HepG2 (cell line): Measurements from ENCODE around the gene TPX2. TPM values are rescaled to one million over a fixed set of nuclear protein-coding genes. Genes with fewer than 3 reads are reported as not detected.

ENCODE experiments used
- ARID4A ChIP-seq: sonication (generic); formaldehyde crosslinking; IDR thresholded peaks from 2 replicates; pipeline ENCODE4 v1.5.0; 2020; ENCODE audit warnings: mild to moderate bottlenecking, missing genetic modification reagents, borderline replicate concordance
- FOXA3 ChIP-seq: IDR thresholded peaks from 2 replicates; pipeline ENCODE4 v1.6.1; 2016; ENCODE audit warnings: missing genetic modification reagents, missing compliant biosample characterization
- FOXO1 ChIP-seq: sonication (generic); formaldehyde crosslinking; IDR thresholded peaks from 2 replicates; pipeline ENCODE4 v1.4.0; 2020; ENCODE audit warnings: missing genetic modification reagents
- MEIS2 ChIP-seq: sonication (generic); formaldehyde crosslinking; IDR thresholded peaks from 2 replicates; pipeline ENCODE4 v1.9.0; 2021; ENCODE audit warnings: mild to moderate bottlenecking, missing genetic modification reagents
- MIXL1 ChIP-seq: IDR thresholded peaks from 2 replicates; pipeline ENCODE4 v1.6.1; 2016
- MYPOP ChIP-seq: sonication (generic); formaldehyde crosslinking; IDR thresholded peaks from 2 replicates; pipeline ENCODE4 v1.8.1; 2023; ENCODE audit warnings: mild to moderate bottlenecking, moderate library complexity, missing genetic modification reagents
- NFIB ChIP-seq: sonication (generic); formaldehyde crosslinking; IDR thresholded peaks from 2 replicates; pipeline ENCODE4 v1.9.0; 2021; ENCODE audit warnings: missing genetic modification reagents, mild to moderate bottlenecking, borderline replicate concordance
- NR2C2 ChIP-seq: sonication (generic); formaldehyde crosslinking; IDR thresholded peaks from 2 replicates; pipeline ENCODE4 v1.4.0; 2020; ENCODE audit warnings: missing genetic modification reagents, mild to moderate bottlenecking, moderate library complexity, borderline replicate concordance
- PAXIP1 ChIP-seq: sonication (generic); formaldehyde crosslinking; conservative IDR thresholded peaks from 2 replicates; pipeline ENCODE4 v1.4.0; 2020; ENCODE audit warnings: mild to moderate bottlenecking, missing genetic modification reagents, moderate library complexity
- RXRA ChIP-seq: sonication (generic); formaldehyde crosslinking; IDR thresholded peaks from 2 replicates; pipeline ENCODE4 v1.5.1; 2020; ENCODE audit warnings: missing genetic modification reagents
- SMARCC2 ChIP-seq: fragments of 450-650 bp; IDR thresholded peaks from 2 replicates; pipeline ENCODE4 v1.6.1; 2017; ENCODE audit warnings: antibody characterized with exemption, mild to moderate bottlenecking
- ZNF121 ChIP-seq: sonication (generic); formaldehyde crosslinking; IDR thresholded peaks from 2 replicates; pipeline ENCODE4 v1.5.0; 2020; ENCODE audit warnings: mild to moderate bottlenecking, missing genetic modification reagents
- polyA plus RNA-seq, 8 experiments: library from polyadenylated mRNA; depleted of rRNA in 3 of 8; stranded (reverse) in 7 of 8; unstranded in 1 of 8; fragments of >200 nt; fragmentation: Illumina TruSeq in 4 of 8; extraction: Trizol in 4 of 8; gene quantifications; 2 replicates each; pipeline versions ENCODE4 v1.2.1 to v1.2.3, GENCODE V29; 2011 to 2016; ENCODE audit warnings: low read depth in 4 of 8, missing spikeins in 1 of 8, mixed read lengths in 1 of 8; ENCODE audit not compliant: insufficient read depth in 1 of 8
- total RNA-seq, 5 experiments: library from RNA; depleted of rRNA; stranded (reverse); fragments of >200 nt; fragmentation: Illumina TruSeq; extraction: Trizol; gene quantifications; 2 replicates each; pipeline ENCODE4 v1.2.3, GENCODE V29; 2016; ENCODE audit warnings: low read depth in 1 of 5
- TF ChIP-seq, protein P1 (sequence below): sonication (generic); formaldehyde crosslinking; IDR thresholded peaks from 2 replicates; pipeline ENCODE4 v1.4.0; 2020; ENCODE audit warnings: mild to moderate bottlenecking, missing genetic modification reagents

Gene TPX2
- total and polyA plus RNA-seq, 2 of the 13 experiments (the other 11 are each of a cell fraction or from before 2014, with no cell fraction given): 34.3 to 124 TPM

DNA sequence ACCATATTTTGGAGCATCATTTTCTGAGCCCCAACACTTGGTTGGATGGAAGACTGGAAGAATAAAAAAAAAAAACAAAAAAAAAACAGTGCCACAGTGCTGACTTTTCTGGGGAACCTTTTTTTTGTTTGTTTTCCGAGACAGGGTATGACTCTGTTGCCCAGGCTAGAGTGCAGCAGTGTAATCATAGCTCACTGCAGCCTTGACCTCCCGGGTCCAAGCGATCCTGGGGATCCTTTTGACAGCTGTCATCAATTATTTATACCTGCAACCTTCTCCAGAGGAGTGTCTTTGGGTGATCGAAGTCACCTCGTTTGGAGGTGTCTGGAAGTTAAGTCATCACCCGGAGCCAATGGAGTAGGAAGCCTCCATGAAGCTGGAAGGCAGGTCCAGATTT, 7.8 kb upstream of the TPX2 start (continued):
- TF ChIP-seq NR2C2 (CRISPR knock-in tag): peak; percentile 41; the same call in 1 of the 2 replicates
- TF ChIP-seq ARID4A (CRISPR knock-in tag): peak; percentile 29; the same call in 1 of the 2 replicates
- TF ChIP-seq FOXO1 (CRISPR knock-in tag): peak; percentile 37
- TF ChIP-seq MYPOP (CRISPR knock-in tag): no peak
- peak; percentile 64 for TF ChIP-seq PAXIP1 (CRISPR knock-in tag)
- TF ChIP-seq, protein P1, sequence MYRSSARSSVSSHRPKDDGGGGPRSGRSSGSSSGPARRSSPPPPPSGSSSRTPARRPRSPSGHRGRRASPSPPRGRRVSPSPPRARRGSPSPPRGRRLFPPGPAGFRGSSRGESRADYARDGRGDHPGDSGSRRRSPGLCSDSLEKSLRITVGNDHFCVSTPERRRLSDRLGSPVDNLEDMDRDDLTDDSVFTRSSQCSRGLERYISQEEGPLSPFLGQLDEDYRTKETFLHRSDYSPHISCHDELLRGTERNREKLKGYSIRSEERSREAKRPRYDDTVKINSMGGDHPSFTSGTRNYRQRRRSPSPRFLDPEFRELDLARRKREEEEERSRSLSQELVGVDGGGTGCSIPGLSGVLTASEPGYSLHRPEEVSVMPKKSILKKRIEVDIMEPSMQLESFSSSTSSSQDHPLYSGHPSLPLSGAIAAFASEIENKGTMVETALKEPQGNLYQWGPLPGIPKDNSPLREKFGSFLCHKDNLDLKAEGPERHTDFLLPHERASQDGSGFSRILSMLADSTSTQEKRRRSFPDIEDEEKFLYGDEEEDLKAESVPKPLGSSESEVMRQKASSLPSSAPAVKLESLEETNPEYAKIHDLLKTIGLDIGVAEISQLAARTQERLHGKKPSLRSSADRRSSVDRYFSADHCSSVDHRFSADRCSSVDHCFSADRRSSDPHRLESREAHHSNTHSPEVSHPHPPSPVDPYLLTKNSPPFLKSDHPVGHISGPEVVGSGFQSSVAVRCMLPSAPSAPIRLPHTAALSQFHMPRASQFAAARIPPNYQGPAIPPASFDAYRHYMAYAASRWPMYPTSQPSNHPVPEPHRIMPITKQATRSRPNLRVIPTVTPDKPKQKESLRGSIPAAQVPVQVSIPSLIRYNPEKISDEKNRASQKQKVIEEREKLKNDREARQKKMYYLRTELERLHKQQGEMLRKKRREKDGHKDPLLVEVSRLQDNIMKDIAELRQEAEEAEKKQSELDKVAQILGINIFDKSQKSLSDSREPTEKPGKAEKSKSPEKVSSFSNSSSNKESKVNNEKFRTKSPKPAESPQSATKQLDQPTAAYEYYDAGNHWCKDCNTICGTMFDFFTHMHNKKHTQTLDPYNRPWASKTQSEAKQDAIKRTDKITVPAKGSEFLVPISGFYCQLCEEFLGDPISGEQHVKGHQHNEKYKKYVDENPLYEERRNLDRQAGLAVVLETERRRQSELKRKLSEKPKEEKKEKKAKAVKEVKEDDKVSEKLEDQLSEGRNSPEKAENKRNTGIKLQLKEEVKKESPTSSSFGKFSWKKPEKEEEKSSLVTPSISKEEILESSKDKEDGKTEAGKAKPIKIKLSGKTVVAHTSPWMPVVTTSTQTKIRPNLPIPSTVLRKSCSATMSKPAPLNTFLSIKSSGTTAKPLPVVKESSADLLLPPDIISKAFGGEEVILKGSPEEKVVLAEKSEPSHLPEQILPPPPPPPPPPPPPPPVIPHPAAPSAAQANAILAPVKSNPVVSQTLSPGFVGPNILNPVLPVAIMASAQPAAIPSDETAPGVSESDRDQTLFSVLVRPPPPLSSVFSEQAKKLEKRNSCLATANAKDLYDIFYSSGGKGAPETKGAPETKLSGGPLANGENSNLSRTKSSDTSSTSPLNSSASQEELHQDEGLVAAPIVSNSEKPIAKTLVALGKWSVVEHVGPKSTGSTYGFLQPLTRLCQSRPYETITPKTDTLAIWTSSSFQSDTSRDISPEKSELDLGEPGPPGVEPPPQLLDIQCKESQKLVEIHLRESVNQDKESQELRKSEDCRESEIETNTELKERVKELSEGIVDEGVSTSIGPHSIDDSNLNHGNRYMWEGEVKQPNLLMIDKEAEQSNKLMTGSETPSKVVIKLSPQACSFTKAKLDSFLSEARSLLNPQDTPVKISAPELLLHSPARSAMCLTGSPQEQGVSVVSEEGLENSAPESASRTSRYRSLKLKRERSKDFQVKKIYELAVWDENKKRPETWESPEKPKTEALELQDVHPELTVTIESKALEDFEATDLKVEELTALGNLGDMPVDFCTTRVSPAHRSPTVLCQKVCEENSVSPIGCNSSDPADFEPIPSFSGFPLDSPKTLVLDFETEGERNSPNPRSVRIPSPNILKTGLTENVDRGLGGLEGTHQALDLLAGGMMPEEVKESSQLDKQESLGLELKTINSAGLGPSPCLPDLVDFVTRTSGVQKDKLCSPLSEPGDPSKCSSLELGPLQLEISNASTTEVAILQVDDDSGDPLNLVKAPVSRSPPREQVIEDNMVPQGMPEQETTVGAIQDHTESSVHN (CRISPR knock-in tag): no peak
- 0 out of 2 replicates have a peak, but pooled peaks have one; percentile 33 for TF ChIP-seq FOXA3 (CRISPR knock-in tag)
- TF ChIP-seq RXRA (CRISPR knock-in tag): 0 out of 2 replicates have a peak, but pooled peaks have one; percentile 25
- no peak for TF ChIP-seq NFIB (CRISPR knock-in tag)
- TF ChIP-seq MIXL1: no peak
- peak; percentile 97 for TF ChIP-seq MEIS2 (CRISPR knock-in tag)
- 0 out of 2 replicates have a peak, but pooled peaks have one; percentile 59 for TF ChIP-seq ZNF121 (CRISPR knock-in tag)
- TF ChIP-seq SMARCC2: no peak
